Measurements from ENCODE around the gene NEDD8. TPM values are rescaled to one million over a fixed set of nuclear protein-coding genes. Genes with fewer than 3 reads are reported as not detected.

The NEDD8 gene
- total RNA-seq, 4 donors from 2014 or later, result 149 to 317 (median 172) TPM

DNA sequence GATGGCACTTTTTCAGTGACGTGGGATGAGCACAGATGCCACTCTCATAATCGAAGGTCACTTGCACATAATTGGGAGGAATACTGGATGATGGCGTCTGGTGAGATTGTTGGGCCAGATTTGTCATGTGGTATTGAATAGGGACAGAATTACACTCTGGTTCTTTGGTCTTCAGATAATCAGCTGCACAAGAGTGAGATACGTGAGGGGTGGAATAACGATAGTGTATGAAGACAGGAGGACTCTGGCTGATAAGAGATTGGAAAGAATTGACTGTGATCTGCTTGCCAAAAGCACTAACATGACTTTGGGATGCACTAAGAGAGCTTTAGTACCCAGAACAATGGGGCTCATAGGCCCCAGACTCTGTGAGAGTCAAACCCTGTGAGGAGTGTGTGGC, 46.3 kb upstream of the NEDD8 start:
- intact Hi-C loops (cut with DNase I), result no loop called here
- no peak for TF ChIP-seq POLR2A (IDR thresholded peaks at IDR 0.05)
- TF ChIP-seq, protein P1, sequence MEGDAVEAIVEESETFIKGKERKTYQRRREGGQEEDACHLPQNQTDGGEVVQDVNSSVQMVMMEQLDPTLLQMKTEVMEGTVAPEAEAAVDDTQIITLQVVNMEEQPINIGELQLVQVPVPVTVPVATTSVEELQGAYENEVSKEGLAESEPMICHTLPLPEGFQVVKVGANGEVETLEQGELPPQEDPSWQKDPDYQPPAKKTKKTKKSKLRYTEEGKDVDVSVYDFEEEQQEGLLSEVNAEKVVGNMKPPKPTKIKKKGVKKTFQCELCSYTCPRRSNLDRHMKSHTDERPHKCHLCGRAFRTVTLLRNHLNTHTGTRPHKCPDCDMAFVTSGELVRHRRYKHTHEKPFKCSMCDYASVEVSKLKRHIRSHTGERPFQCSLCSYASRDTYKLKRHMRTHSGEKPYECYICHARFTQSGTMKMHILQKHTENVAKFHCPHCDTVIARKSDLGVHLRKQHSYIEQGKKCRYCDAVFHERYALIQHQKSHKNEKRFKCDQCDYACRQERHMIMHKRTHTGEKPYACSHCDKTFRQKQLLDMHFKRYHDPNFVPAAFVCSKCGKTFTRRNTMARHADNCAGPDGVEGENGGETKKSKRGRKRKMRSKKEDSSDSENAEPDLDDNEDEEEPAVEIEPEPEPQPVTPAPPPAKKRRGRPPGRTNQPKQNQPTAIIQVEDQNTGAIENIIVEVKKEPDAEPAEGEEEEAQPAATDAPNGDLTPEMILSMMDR (IDR thresholded peaks at IDR 0.05), result no peak
- 94 to 97% methylated on average over 5 of the region's 5 CpGs for WGBS, 2 donors

DNA sequence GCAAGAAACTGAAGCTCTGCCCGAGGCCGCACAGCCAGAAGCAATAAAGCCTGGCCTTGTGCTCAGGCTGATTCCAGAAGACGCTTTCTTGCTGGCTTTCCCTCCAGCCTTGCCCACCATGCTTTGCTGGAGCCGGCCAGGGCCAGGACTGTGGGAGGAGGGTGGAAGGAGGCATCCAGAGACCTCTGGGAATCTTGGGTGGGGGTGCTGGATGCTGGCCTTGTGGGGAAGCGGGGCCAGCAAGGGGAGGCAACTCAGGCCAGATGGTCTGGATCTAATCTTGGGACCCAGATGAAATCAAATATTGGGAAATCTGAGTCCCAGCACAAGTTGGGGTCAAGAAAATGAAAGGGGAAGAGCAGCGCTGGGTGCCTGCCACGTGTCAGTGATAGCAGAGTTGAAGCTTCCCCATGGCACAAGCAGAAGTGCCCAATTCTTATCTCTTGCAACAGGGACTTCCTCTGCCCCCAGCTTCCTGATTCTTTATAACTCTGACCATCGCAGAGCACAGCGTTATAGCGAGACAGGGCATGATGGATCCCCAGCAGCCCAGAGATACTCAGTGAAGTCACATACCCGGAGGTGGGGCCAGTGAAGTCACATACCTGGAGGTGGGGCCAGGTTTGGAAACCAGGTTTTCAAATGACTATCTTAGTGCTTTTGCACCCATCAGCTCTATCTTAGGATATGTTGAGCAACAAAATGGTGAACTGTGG, 45.6 kb upstream of the NEDD8 start:
- Histone ChIP-seq H3K4me3 (replicated peaks in 1 of 3) (no peak overlapping the region), H3K4me1 (peaks cover 0 to 12% of the 10 kb centered on the region in 2 donors), H3K27me3 (no peaks in the 10 kb centered on the region), H3K9me3 (no peaks in the 10 kb centered on the region), H3K36me3 (no peaks in the 10 kb centered on the region), H3K27ac (no peak overlapping the region)
- WGBS, 2 donors, result 81 to 85% methylated on average over 11 of the region's 11 CpGs
- TF ChIP-seq POLR2A (IDR thresholded peaks at IDR 0.05), result no peak
- TF ChIP-seq, protein P1 (IDR thresholded peaks at IDR 0.05), result no peak
- intact Hi-C loops (cut with DNase I), result no loop called here
- no peak for DNase-seq

More for the DNA sequence above, 46.3 kb upstream of the NEDD8 start:
- Histone ChIP-seq H3K4me3 (replicated peaks in 1 of 3) (no peak overlapping the region), H3K27me3 (no peaks in the 10 kb centered on the region), H3K4me1 (peaks cover 1 to 13% of the 10 kb centered on the region in 2 donors), H3K27ac (no peak overlapping the region), H3K9me3 (no peaks in the 10 kb centered on the region), H3K36me3 (no peaks in the 10 kb centered on the region)
- DNase-seq, result no peak

DNA sequence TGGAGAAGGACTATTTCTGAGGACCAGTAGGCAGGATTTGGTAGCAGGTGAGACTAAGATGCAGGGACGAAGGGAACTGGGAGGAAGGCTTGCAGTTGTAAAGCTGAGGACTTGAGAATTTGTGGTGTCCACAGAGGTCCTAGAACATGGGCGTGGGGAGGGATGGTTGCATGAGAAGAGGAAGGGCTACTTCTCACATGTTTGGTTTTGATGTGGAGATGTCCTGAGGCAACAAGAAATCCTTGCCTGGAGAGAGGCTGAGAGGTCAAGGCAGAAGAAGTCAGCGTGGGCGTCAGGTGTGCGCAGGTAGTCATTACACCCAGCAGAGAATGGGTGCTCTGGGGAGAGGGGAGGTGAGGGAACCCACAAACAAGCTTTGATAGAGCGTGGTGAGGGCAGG, 44.9 kb upstream of the NEDD8 start:
- TF ChIP-seq, protein P1 (IDR thresholded peaks at IDR 0.05), result no peak
- Histone ChIP-seq H3K27ac (no peak overlapping the region), H3K27me3 (no peaks in the 10 kb centered on the region), H3K36me3 (no peaks in the 10 kb centered on the region), H3K9me3 (no peaks in the 10 kb centered on the region), H3K4me3 (replicated peaks in 1 of 3) (no peak overlapping the region), H3K4me1 (peaks cover under 1 to 13% of the 10 kb centered on the region in 2 donors)
- intact Hi-C loops (cut with DNase I), result no loop called here
- WGBS, 2 donors, result 91 to 96% methylated on average over 6 of the region's 6 CpGs
- no peak for DNase-seq

DNA sequence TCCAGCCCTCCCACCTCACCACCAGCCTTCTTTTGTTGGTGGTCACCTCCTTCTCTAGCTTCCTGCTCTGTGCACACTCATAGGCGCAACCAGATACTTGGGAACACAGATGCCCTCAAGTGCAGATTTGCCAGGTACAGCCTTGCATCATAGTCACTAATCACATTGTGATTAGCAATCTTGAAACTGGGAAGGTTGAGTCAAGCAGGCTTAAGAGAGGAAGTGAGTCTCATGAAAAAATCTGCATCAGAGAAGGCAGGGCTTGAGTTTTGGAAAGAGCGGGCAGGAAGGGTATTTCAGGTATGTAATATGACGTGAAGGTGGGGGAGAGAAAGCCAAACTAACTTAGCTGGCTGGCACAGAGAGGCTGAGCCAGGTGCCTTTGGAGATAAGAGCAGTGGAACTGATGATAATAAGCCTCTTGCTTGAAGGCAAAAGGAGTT, 42.0 kb upstream of the NEDD8 start:
- Histone ChIP-seq H3K9me3 (no peaks in the 10 kb centered on the region), H3K27me3 (no peaks in the 10 kb centered on the region), H3K4me3 (replicated peaks in 1 of 3) (no peak overlapping the region), H3K36me3 (no peaks in the 10 kb centered on the region), H3K4me1 (peaks cover 8 to 18% of the 10 kb centered on the region in 2 donors), H3K27ac (no peak overlapping the region)
- WGBS, 2 donors, result 89 to 92% methylated on average over 3 of the region's 3 CpGs
- TF ChIP-seq, protein P1 (IDR thresholded peaks at IDR 0.05), result no peak
- no peak for TF ChIP-seq POLR2A (IDR thresholded peaks at IDR 0.05)
- intact Hi-C loops (cut with DNase I), result no loop called here
- DNase-seq, result no peak

DNA sequence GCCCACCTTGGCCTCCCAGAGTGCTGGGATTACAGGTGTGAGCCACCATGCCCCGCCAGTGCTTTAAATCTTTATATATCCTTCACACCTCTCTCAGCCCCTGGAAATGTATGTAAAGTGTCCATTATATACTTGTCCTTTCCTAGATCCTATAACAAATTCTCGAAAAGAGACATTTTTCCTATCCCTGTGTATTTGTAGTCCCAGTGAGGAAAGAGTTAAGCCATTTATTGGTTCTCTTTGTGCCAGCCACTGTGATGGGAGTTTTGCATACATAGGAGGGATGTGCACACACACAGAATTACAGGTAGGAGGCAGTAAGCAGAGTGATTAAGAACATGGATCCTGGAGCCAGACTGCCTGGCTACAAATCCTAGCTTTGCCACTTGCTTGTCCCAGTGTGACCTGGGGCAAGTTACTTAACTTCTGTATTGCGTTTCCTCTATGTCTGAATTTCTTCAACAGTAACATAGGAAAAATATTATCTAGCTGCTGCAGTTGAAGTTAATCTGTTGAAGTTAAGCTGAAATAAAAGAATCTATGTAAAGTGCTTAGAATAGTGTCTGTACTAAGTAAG, 41.3 kb upstream of the NEDD8 start:
- DNase-seq, result no peak
- H3K36me3 ChIP-seq, result no peaks in the 10 kb centered on the region
- intact Hi-C loops (cut with DNase I), result no loop called here
- peaks cover 8 to 18% of the 10 kb centered on the region in 2 donors for H3K4me1 ChIP-seq
- WGBS, 2 donors, result 82 to 92% methylated on average over 3 of the region's 3 CpGs
- TF ChIP-seq, protein P1 (IDR thresholded peaks at IDR 0.05), result no peak
- no peak for TF ChIP-seq POLR2A (IDR thresholded peaks at IDR 0.05)
- H3K4me3 ChIP-seq (replicated peaks in 1 of 3), result no peak overlapping the region
- H3K9me3 ChIP-seq, result no peaks in the 10 kb centered on the region
- H3K27ac ChIP-seq, result no peak overlapping the region
- H3K27me3 ChIP-seq, result no peaks in the 10 kb centered on the region
